Loucy (cell line): ENCODE measurements around the gene PTPRO.

Experiments used
- EZH2phosphoT487 ChIP-seq: fragments of 200-600 bp; IDR thresholded peaks from 2 replicates; pipeline ENCODE4 v1.6.1; 2018; ENCODE audit warnings: antibody characterized with exemption, mild to moderate bottlenecking, moderate library complexity, borderline replicate concordance
- TF ChIP-seq, protein P1 (sequence below): fragments of 200-600 bp; sonication (generic); conservative IDR thresholded peaks from 2 replicates; pipeline ENCODE4 v1.5.1; 2014; ENCODE audit warnings: mild to moderate bottlenecking, antibody characterized with exemption, low read length

DNA sequence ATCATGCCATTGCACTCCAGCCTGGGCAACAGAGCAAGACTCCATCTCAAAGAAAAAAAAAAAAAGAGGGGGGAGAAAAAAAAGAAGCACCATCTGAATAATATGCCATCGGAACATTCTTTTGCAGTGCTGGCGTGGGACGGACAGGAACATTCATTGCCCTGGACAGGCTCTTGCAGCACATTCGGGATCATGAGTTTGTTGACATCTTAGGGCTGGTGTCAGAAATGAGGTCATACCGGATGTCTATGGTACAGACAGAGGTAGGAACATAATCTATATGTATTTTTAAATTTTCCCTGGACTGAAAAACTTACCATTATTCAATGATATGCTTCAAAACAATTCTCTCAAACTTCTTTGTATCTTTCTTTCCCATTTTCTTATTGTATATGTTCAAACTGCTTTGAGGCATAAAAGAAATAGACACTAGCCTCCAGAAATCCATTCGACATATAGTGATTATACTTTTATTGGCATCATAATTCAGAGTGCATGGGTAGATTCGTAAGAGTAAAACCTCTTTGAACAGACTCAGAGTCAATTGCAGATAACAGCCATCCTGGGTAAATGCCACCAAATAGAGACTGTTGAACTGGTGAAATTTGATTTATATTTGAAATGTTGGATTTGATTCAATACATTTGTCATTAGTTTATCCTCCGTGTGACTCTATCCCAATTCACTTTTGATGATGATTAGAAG lies 267.2 kb downstream of the PTPRO start:
- TF ChIP-seq, protein P1, sequence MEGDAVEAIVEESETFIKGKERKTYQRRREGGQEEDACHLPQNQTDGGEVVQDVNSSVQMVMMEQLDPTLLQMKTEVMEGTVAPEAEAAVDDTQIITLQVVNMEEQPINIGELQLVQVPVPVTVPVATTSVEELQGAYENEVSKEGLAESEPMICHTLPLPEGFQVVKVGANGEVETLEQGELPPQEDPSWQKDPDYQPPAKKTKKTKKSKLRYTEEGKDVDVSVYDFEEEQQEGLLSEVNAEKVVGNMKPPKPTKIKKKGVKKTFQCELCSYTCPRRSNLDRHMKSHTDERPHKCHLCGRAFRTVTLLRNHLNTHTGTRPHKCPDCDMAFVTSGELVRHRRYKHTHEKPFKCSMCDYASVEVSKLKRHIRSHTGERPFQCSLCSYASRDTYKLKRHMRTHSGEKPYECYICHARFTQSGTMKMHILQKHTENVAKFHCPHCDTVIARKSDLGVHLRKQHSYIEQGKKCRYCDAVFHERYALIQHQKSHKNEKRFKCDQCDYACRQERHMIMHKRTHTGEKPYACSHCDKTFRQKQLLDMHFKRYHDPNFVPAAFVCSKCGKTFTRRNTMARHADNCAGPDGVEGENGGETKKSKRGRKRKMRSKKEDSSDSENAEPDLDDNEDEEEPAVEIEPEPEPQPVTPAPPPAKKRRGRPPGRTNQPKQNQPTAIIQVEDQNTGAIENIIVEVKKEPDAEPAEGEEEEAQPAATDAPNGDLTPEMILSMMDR, result no peak
- TF ChIP-seq EZH2phosphoT487, result no peak
